B cell (primary cell): ENCODE data around the gene CAMSAP2. TPM values are rescaled to one million over a fixed set of nuclear protein-coding genes. Genes with fewer than 3 reads are reported as not detected.

Experiments used
- ATAC-seq: fragments of 200-7000 bp; cut with Tn5 transposase; one replicate; pipeline ENCODE4 v1.10.0; 2021; ENCODE audit warnings: low read depth, mild to moderate bottlenecking, moderate number of reproducible peaks, moderate library complexity
- CTCF ChIA-PET: fragments of 350-600 bp; sonication (Branson Sonifier 250); formaldehyde crosslinking; loops from one replicate; lab custom pipeline; 2021; ENCODE audit warnings: antibody characterized with exemption, inconsistent platforms; lab: Charles Lee
- POLR2A ChIA-PET: fragments of 350-600 bp; sonication (Branson Sonifier 250); formaldehyde crosslinking; loops from one replicate; lab custom pipeline; 2021; ENCODE audit warnings: antibody characterized with exemption; lab: Charles Lee
- DNase-seq: peaks from one replicate; pipeline ENCODE4 v3.0.0; 2013
- H2AFZ ChIP-seq: 2 replicates; pipeline ENCODE4 v1.6.1; 2012; ENCODE audit warnings: mild to moderate bottlenecking, low read depth, low read length; ENCODE audit not compliant: insufficient read depth, poor library complexity, severe bottlenecking
- H3K27ac ChIP-seq, 2 donors: 1 replicate in 1 of 2; 2 replicates in 1 of 2; pipeline ENCODE4 v1.5.1; 2012 to 2013; ENCODE audit warnings: low read length in 2 of 2, mild to moderate bottlenecking in 2 of 2, moderate library complexity in 1 of 2
- H3K27me3 ChIP-seq, 4 experiments: fragments of 200-600 bp in 1 of 4; sonication (generic) in 1 of 4; replicated peaks in 1 of 4; 1 replicate in 2 of 4; 2 replicates in 2 of 4; pipeline versions ENCODE4 v1.6.1 to v1.7.0; 2013 to 2016; ENCODE audit warnings: low read length in 3 of 4, mild to moderate bottlenecking in 2 of 4, mixed read lengths in 1 of 4, moderate library complexity in 1 of 4; ENCODE audit not compliant: insufficient read depth in 4 of 4, control insufficient read depth in 3 of 4; ENCODE audit errors: control extremely low read depth in 1 of 4
- H3K36me3 ChIP-seq, 2 experiments: replicated peaks in 1 of 2; 1 replicate in 1 of 2; 2 replicates in 1 of 2; pipeline versions ENCODE4 v1.6.1 to v1.7.1; 2013; ENCODE audit warnings: low read length in 1 of 2; ENCODE audit not compliant: insufficient read depth in 2 of 2, control insufficient read depth in 1 of 2; ENCODE audit errors: control extremely low read depth in 1 of 2, extremely low read depth in 1 of 2
- H3K4me1 ChIP-seq, 2 donors: fragments of 200-600 bp in 1 of 2; sonication (generic) in 1 of 2; 1 replicate in 1 of 2; 2 replicates in 1 of 2; pipeline versions ENCODE4 v1.5.1 to v1.6.1; 2013 to 2017; ENCODE audit warnings: low read length in 2 of 2; ENCODE audit not compliant: control insufficient read depth in 2 of 2, insufficient read depth in 2 of 2
- H3K4me2 ChIP-seq: replicated peaks from 2 replicates; pipeline ENCODE3; 2012; ENCODE audit warnings: mild to moderate bottlenecking, low read depth, low read length; ENCODE audit not compliant: poor library complexity, severe bottlenecking
- H3K4me3 ChIP-seq, 5 experiments: fragments of 200-600 bp in 1 of 5; sonication (generic) in 1 of 5; 1 replicate in 3 of 5; 2 replicates in 2 of 5; pipeline versions ENCODE4 v1.5.1 to v1.7.0; 2011 to 2016; ENCODE audit warnings: low read length in 4 of 5, mild to moderate bottlenecking in 4 of 5, low read depth in 2 of 5, control low read depth in 1 of 5, moderate library complexity in 1 of 5; ENCODE audit not compliant: insufficient read depth in 1 of 5; ENCODE audit errors: control extremely low read depth in 1 of 5, extremely low read depth in 1 of 5
- H3K79me2 ChIP-seq: fragments of 200-600 bp; sonication (generic); one replicate; pipeline ENCODE4 v1.6.0; 2016; ENCODE audit warnings: low read length; ENCODE audit not compliant: control insufficient read depth, insufficient read depth
- H3K9ac ChIP-seq: fragments of 200-600 bp; sonication (generic); 2 replicates; pipeline ENCODE4 v1.6.1; 2017; ENCODE audit warnings: mild to moderate bottlenecking, low read length, moderate library complexity
- H3K9me3 ChIP-seq, 3 donors: one replicate each; pipeline versions ENCODE4 v1.6.1 to v1.7.1; 2013; ENCODE audit warnings: low read length in 2 of 3; ENCODE audit not compliant: control insufficient read depth in 2 of 3, insufficient read depth in 1 of 3; ENCODE audit errors: control extremely low read depth in 1 of 3
- H4K20me1 ChIP-seq: 2 replicates; pipeline ENCODE4 v1.6.0; 2012; ENCODE audit warnings: mild to moderate bottlenecking, low read length; ENCODE audit not compliant: insufficient read depth, control insufficient read depth, poor library complexity, severe bottlenecking
- H3K27ac Mint-ChIP-seq: one replicate; pipeline ENCODE4 v1.8.0; 2021; ENCODE audit warnings: mixed read lengths
- H3K27me3 Mint-ChIP-seq: one replicate; pipeline ENCODE4 v1.8.0; 2021; ENCODE audit warnings: mixed read lengths
- H3K4me1 Mint-ChIP-seq: one replicate; pipeline ENCODE4 v1.8.0; 2021; ENCODE audit warnings: mixed read lengths
- H3K4me3 Mint-ChIP-seq: one replicate; pipeline ENCODE4 v1.8.0; 2021; ENCODE audit warnings: mixed read lengths
- H3K9me3 Mint-ChIP-seq: one replicate; pipeline ENCODE4 v1.8.0; 2022; ENCODE audit warnings: mixed read lengths; ENCODE audit not compliant: insufficient read depth
- CTCF ChIP-seq: fragments of 200-600 bp; IDR thresholded peaks from one replicate; pipeline ENCODE4 v1.8.0; 2022; ENCODE audit warnings: antibody characterized with exemption, mild to moderate bottlenecking
- EZH2 ChIP-seq: IDR thresholded peaks from 2 replicates; pipeline ENCODE4 v1.6.1; 2012; ENCODE audit warnings: borderline replicate concordance, low read depth, mild to moderate bottlenecking, moderate library complexity, low read length; ENCODE audit not compliant: insufficient read depth, poor library complexity, severe bottlenecking
- WGBS: methylation state at CpG from one replicate; pipeline ENCODE4 v1.1.5; 2013; ENCODE audit warnings: missing lambda C conversion rate; ENCODE audit not compliant: insufficient coverage; 5-methylcytosine and 5-hydroxymethylcytosine counted together
- intact Hi-C: fragments of 100-400 bp; cut with micrococcal nuclease; formaldehyde crosslinking; loops from one replicate; pipeline ENCODE4 v1.10.0; 2022
- polyA plus RNA-seq: library from polyadenylated mRNA; depleted of rRNA; stranded (reverse); fragments of >200 nt; gene quantifications from 2 replicates; pipeline ENCODE4 v1.2.3, GENCODE V29; 2012
- total RNA-seq, 2 donors: library from RNA; stranded (reverse); fragments of 120-200 nt in 1 of 2; gene quantifications; 1 replicate in 1 of 2; 2 replicates in 1 of 2; pipeline versions ENCODE4 v1.2.3 to v1.2.4, GENCODE V29; 2013 to 2022

The CAMSAP2 gene
- total and polyA plus RNA-seq, 2 donors (not counting 1 experiment from before 2014, with no cell fraction given), result 0.10 to 2.1 TPM

- Histone ChIP-seq H3K9ac (no peak overlapping the region), H3K79me2 (no peaks in the 10 kb centered on the region), H3K9me3 (no peaks in the 10 kb centered on the region), H3K4me1 (no peaks in the 10 kb centered on the region), H3K4me3 (no peak overlapping the region), H4K20me1 (no peaks in the 10 kb centered on the region), H3K36me3 (no peaks in the 10 kb centered on the region), H3K4me2 (no peak overlapping the region), H2AFZ (no peak overlapping the region), H3K27ac (no peak overlapping the region), H3K27me3 (no peaks in the 10 kb centered on the region)
- POLR2A ChIA-PET, result no interaction called here
- intact Hi-C loops, result no loop called here
- no peaks in the 10 kb centered on the region for H3K4me1 Mint-ChIP-seq
- H3K4me3 Mint-ChIP-seq, result no peak overlapping the region
- WGBS, result 94% methylated on average over 7 of the region's 7 CpGs
- CTCF ChIA-PET, result no interaction called here
- no peaks in the 10 kb centered on the region for H3K9me3 Mint-ChIP-seq
- H3K27me3 Mint-ChIP-seq, result peaks cover 10% of the 10 kb centered on the region
- ATAC-seq (no peak), DNase-seq (no peak)
- H3K27ac Mint-ChIP-seq, result no peak overlapping the region
- no peak for TF ChIP-seq CTCF
- no peak for TF ChIP-seq EZH2
These were observed 6.3 kb upstream of the CAMSAP2 start for GRCh38 chr1:200732438-200732837.

- CTCF ChIA-PET, result no interaction called here
- intact Hi-C loops, result no loop called here
- H3K27ac Mint-ChIP-seq, result no peak overlapping the region
These were observed 4.8 kb upstream of the CAMSAP2 start for GRCh38 chr1:200733907-200734306.

More at GRCh38 chr1:200733907-200734306, 4.8 kb upstream of the CAMSAP2 start:
- H3K27ac ChIP-seq, result no peak overlapping the region
- no peaks in the 10 kb centered on the region for H3K9me3 ChIP-seq
- peaks cover 6 to 7% of the 10 kb centered on the region in 2 donors for H3K4me1 ChIP-seq
- H3K36me3 ChIP-seq, result no peaks in the 10 kb centered on the region
- TF ChIP-seq CTCF, result no peak
- TF ChIP-seq EZH2, result no peak
- no peak overlapping the region for H3K4me3 Mint-ChIP-seq
- no peaks in the 10 kb centered on the region for H3K9me3 Mint-ChIP-seq
- H3K4me1 Mint-ChIP-seq, result peaks cover 9% of the 10 kb centered on the region
- peaks cover 15% of the 10 kb centered on the region for H3K27me3 Mint-ChIP-seq
- no peaks in the 10 kb centered on the region for H4K20me1 ChIP-seq
- no peak for ATAC-seq
- no peaks in the 10 kb centered on the region for H3K79me2 ChIP-seq
- DNase-seq, result no peak
- H3K4me2 ChIP-seq, result no peak overlapping the region
- no peak overlapping the region for H3K9ac ChIP-seq
- H3K4me3 ChIP-seq, result no peak overlapping the region
- POLR2A ChIA-PET, result no interaction called here
- no peak overlapping the region for H2AFZ ChIP-seq
- H3K27me3 ChIP-seq, result no peaks in the 10 kb centered on the region
- 83% methylated on average over 2 of the region's 6 CpGs for WGBS
